Activated CD4-positive, alpha-beta T cell treated with anti-CD3 and anti-CD28 coated beads, Interleukin-10, Interleukin-2, amounts not matched to agents 100 ng/mL and 50 ng/mL, durations not matched to agents 16 hours and 8 hours (primary cell): ENCODE data around the gene MEGF8.
"Not testable (repeated sequence)": the region's sequence is repeated elsewhere in the genome, so short reads cannot be mapped to it uniquely, and the experiment has no call there.

Source experiments
- DNase-seq: peaks from one replicate; pipeline ENCODE4 v3.0.0-alpha.2; 2020

The MEGF8 gene

GRCh38 chr19:42306646-42307045 is 18.8 kb upstream of the MEGF8 start:
- no peak for DNase-seq

- no peak for DNase-seq
Observed at GRCh38 chr19:42309686-42310085, 15.7 kb upstream of the MEGF8 start.

- no peak for DNase-seq
Observed at GRCh38 chr19:42311657-42312056, 13.8 kb upstream of the MEGF8 start.

- DNase-seq, result no peak
Observed at GRCh38 chr19:42312370-42312769, 13.1 kb upstream of the MEGF8 start.

- peak; percentile 50 for DNase-seq
Observed at GRCh38 chr19:42313096-42313839, 12.2 kb upstream of the MEGF8 start, which contains the start of gene TMEM145. TSS of gene TMEM145 (plus strand) at chr19:42313309. CDS start at chr19:42313377, 68 bp downstream.

- no peak for DNase-seq
Observed at GRCh38 chr19:42313840-42314755, 11.3 kb upstream of the MEGF8 start.

GRCh38 chr19:42315024-42315423 is 10.4 kb upstream of the MEGF8 start:
- DNase-seq, result no peak

GRCh38 chr19:42316223-42317211 is 8.9 kb upstream of the MEGF8 start:
- DNase-seq, result no peak

- no peak for DNase-seq
Observed at GRCh38 chr19:42317535-42317934, 7.9 kb upstream of the MEGF8 start.

GRCh38 chr19:42322305-42322704 is 3.1 kb upstream of the MEGF8 start:
- DNase-seq, result no peak

GRCh38 chr19:42323473-42323851 is 2.0 kb upstream of the MEGF8 start:
- no peak for DNase-seq

GRCh38 chr19:42323852-42324654 is 1.4 kb upstream of the MEGF8 start:
- DNase-seq, result no peak

- DNase-seq, result no peak
Observed at GRCh38 chr19:42324655-42325307, 654 bp upstream of the MEGF8 start.

- DNase-seq, result peak; percentile 34
Observed at GRCh38 chr19:42325896-42326771, 699 bp downstream of the MEGF8 start.

- no peak for DNase-seq
Observed at GRCh38 chr19:42326969-42327368, 1.5 kb downstream of the MEGF8 start.

- no peak for DNase-seq
Observed at GRCh38 chr19:42327381-42327780, 1.9 kb downstream of the MEGF8 start.

- DNase-seq, result no peak
Observed at GRCh38 chr19:42328106-42328505, 2.7 kb downstream of the MEGF8 start.

- DNase-seq, result no peak
Observed at GRCh38 chr19:42328854-42329253, 3.4 kb downstream of the MEGF8 start.

- DNase-seq, result no peak
Observed at GRCh38 chr19:42330241-42330711, 4.8 kb downstream of the MEGF8 start.

- not testable (repeated sequence) for DNase-seq
Observed at GRCh38 chr19:42331333-42331732, 5.9 kb downstream of the MEGF8 start.
